ENCODE results near the gene PLVAP. TPM values are rescaled to one million over a fixed set of nuclear protein-coding genes. Genes with fewer than 3 reads are reported as not detected.

Gene PLVAP
- total and polyA plus RNA-seq, 9 of the 15 experiments (the other 6 are each of a cell fraction or from before 2014, with no cell fraction given): 0.09 to 0.84 (median 0.51) TPM; not detected in 4

- TF ChIP-seq VEZF1 (CRISPR knock-in tag; IDR thresholded peaks at IDR 0.05) (peak; percentile 89), BRF1 (IDR thresholded peaks at IDR 0.05; ENCODE audit: borderline replicate concordance, extremely low read depth, insufficient read length) (no peak), ZBTB11 (CRISPR knock-in tag; IDR thresholded peaks at IDR 0.05) (no peak), HDAC8 (tag; IDR thresholded peaks at IDR 0.05) (no peak), KDM5B (IDR thresholded peaks at IDR 0.05; ENCODE audit: insufficient replicate concordance, low read depth, low read length) (peak; percentile 20), FOXA1 (IDR thresholded peaks at IDR 0.05; ENCODE audit: borderline replicate concordance) (no peak), MTA2 (IDR thresholded peaks at IDR 0.05; ENCODE audit: low read depth) (no peak), PBX2 (CRISPR knock-in tag; IDR thresholded peaks at IDR 0.05; ENCODE audit: low read depth) (peak; percentile 9; the same call in 1 of the 2 replicates), PBX2 (tag; conservative IDR thresholded peaks at IDR 0.05; ENCODE audit: low read depth) (no peak), MYC (IDR thresholded peaks at IDR 0.05; ENCODE audit: low read depth, low read length) (peak; percentile 66), MYC (CRISPR knock-in tag; IDR thresholded peaks at IDR 0.05; ENCODE audit: borderline replicate concordance, low read depth) (no peak), MLLT1 (IDR thresholded peaks at IDR 0.05) (peak in 1 of 2 experiments; percentile 42; a peak in 1 of 4 replicates), ZNF740 (CRISPR knock-in tag; IDR thresholded peaks at IDR 0.05) (peak; percentile 94), ZNF740 (tag; IDR thresholded peaks at IDR 0.05) (peak in 1 of 2 experiments; percentile 74; a peak in 2 of 4 replicates)
These were observed 13.7 kb upstream of the PLVAP start (continued) for GRCh38 chr19:17390665-17391370.

All from K562 (cell line).